NCI-H2171 treated with DMSO at 0.1 percent for 48 hours (cell line): ENCODE data around the gene CLK1.
"Not testable (repeated sequence)": the region's sequence is repeated elsewhere in the genome, so short reads cannot be mapped to it uniquely, and the experiment has no call there.

ENCODE experiments used
- DNase-seq: peaks from one replicate; lab custom pipeline; 2025; lab: John Stamatoyannopoulos, UW

CLK1 gene

DNA sequence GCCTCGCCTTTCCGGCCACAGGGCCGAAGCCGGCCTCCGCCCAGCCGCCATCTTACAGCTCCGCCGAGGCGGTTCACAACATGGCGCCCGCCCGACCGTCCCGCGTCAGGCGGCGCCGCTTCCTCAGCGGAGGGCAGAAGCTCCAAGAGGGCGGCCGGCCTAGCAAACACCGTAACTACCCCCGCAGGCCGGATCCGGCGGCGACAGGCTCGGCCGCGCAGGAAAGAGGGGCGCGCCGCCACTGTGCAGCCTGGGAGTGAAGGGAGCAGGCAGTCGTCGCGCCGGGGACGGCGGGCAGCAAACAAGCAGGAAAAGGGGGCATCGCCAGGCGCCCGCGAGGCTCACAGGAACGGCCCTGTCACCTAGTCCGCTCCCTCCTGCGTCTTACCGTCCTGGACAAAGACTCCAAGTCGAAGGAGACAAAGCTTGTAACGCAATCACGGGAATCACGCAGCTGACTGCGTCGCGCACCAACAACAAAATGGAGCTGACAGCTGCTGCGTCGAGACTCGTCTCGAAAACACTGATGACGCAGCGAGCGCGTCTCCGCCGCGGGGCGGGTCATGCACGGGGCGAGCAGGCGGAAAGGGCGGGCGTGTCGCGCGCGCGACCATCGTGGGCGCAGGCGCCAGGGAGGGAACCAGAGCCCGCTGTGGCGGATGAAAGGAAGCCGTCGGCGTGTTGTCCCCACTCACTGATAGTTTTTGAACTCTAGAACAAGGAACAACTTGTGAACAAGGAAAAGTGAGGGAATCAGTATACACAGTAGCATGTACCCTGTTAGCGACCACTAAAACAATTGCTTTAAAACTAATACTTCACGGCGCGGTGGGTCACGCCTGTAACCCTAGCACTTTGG lies at the start of gene CLK1:
TSS of gene CLK1 (minus strand) at position 483 of the 859 bp plus-strand sequence. CDS start 2,796 bp downstream, outside the sequence.
- DNase-seq: peak; percentile 87

GRCh38 chr2:200913654-200914053 lies 49.2 kb upstream of the CLK1 start:
- no peak for DNase-seq

DNA sequence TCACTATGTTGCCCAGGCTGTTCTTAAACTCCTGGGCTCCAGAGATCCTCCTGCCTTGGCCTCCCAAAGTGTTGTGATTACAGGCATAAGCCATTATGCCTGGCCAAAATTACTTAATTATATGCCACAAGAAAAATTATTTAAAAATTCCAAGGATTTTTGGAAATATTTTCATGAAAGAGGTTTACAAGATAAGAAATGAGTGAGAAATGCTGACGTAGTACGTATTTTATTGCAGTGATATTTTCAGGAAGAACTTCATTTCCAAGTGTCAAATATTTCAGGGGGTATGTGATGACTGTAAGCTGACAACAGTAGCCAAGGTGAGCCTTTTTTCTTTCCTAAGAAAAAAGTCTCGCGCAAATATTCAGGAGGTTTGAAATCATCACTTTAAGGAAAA lies 45.5 kb upstream of the CLK1 start:
- DNase-seq: no peak

- DNase-seq: peak; percentile 60
Measured at GRCh38 chr2:200905618-200906296, 41.3 kb upstream of the CLK1 start.

GRCh38 chr2:200901459-200902072 lies 37.1 kb upstream of the CLK1 start:
- DNase-seq: peak; percentile 94

DNA sequence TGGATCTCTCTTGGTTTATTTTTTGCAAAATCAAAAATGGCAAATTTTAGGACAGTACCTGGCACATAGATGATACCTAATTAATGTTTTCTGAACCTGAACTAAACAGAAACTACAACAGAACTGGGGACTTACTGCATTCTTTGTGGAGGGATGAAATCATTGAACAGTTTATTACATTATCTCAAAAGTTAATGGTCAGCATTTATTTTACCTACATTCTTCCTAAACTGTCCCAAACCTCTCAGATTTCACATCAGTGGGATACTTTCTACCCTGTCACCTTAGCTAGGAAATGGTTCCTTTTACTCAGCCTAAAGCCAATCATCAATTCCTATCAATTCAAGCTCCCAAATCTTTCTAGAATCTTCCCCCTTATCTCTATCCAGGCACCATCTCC lies 35.0 kb upstream of the CLK1 start:
- DNase-seq: no peak

DNA sequence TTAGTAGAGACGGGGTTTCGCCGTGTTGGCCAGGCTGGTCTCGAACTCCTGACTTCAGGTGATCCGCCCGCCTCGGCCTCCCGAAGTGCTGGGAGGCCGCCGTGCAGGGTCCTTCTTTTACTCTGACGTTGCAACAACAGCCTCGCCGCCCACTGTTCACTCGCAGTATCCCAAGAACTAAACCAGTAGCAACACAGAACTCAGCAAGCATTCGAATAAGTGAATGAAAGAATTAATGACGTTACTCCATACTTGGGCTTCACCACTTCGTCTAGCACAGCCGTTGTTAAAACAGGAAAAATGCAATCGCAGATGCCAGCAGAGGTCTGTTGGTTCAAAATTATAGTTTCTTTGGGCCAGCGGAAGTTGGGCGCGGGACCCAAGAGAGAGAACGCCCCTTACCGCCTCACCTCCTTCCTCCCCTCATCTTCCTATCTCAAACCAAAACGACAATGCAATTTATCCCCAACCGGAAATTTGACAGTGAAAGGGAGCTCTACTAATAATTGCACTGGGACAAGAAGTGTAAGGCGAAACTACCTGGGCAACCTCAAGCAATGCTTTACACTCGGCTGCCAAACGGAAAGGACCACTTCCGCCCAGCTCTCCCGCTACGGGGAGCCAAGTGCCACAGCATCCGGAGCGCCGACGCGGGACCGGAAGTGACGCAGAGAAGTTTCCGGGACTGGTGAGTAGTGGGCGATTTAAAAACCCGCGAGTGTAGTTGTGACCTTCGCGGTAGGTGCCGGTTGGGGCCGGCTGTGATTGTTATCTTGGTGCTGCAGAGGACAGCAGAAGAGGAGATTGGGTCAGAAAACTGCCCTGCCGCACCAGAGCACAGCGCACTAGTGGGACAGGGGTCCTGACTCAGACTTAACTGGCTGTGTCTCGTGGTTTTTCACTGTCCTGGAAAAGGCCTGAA lies 24.5 kb upstream of the CLK1 start, which contains the start of the genes NIF3L1 and PPIL3:
TSS of gene NIF3L1 (plus strand) at position 668 of the 922 bp plus-strand sequence. CDS start 2,573 bp downstream, outside the sequence.
TSS of gene PPIL3 (minus strand) at position 374 of the 922 bp plus-strand sequence. CDS start 1,462 bp downstream, outside the sequence.
- peak; percentile 99 for DNase-seq

DNA sequence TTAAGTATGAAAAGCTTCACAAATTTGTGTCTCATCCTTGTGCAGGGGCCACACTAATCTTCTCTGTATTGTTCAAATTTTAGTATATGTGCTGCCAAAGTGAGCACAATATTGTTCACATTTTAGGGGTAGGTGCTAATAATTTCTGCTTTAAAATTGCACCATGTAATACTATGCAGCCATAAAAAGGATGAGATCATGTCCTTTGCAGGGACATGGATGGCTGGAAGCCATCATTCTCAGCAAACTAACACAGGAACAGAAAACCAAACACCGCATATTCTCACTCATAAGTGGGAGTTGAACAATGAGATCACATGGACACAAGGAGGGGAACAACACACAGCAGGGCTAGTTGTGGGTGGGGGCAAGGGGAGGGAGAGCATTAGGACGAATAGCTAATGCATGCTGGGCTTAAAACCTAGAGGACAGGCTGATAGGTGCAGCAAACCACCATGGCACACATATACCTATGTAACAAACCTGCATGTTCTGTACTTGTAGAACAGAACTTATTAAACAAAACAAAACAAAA lies 17.3 kb upstream of the CLK1 start:
- DNase-seq: not testable (repeated sequence)

- no peak for DNase-seq
Measured at GRCh38 chr2:200878289-200878880, 13.9 kb upstream of the CLK1 start.

GRCh38 chr2:200877443-200877842 lies 13.0 kb upstream of the CLK1 start:
- DNase-seq: no peak

DNA sequence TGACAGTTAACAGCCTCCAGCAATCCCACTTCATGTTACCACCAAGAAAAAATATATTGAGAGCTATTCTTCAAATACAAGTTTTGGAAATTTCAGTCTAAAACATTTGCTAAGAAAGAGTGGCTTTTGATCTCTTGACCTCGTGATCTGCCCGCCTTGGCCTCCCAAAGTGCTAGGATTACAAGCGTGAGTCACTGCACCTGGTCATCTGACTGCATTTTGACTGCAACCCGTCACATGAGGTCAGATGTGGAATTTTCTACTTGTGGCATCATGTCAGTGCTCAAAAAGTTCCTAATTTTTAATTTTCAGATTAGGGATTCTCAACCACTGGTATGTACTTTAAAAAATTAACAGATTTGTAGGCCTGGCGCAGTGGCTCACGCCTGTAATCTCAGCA lies 9.1 kb upstream of the CLK1 start:
- DNase-seq: no peak

GRCh38 chr2:200871151-200871550 lies 6.7 kb upstream of the CLK1 start:
- no peak for DNase-seq

- DNase-seq: no peak
Measured at GRCh38 chr2:200869014-200869413, 4.6 kb upstream of the CLK1 start.

DNA sequence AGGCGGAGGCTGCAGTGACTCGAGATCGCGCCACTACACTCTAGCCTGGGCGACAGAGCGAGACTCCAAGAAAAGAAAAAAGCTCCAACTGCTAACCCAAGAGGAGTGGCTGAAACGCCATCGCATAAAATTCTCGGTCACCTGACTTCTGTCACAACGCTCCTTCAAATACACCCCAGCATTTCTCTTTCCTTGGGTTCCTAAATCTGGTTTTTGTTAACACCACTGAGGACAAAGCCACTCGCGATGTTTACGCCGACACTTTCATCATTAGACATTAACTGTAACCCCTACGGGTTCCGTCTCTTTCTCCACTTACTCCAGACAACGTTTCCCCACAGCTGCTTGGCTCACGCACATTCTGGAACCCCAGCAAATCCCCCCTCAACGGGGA lies 679 bp downstream of the CLK1 start:
- peak; percentile 54 for DNase-seq

- peak; percentile 11 for DNase-seq
Measured at GRCh38 chr2:200862532-200863000, 1.9 kb downstream of the CLK1 start.

DNA sequence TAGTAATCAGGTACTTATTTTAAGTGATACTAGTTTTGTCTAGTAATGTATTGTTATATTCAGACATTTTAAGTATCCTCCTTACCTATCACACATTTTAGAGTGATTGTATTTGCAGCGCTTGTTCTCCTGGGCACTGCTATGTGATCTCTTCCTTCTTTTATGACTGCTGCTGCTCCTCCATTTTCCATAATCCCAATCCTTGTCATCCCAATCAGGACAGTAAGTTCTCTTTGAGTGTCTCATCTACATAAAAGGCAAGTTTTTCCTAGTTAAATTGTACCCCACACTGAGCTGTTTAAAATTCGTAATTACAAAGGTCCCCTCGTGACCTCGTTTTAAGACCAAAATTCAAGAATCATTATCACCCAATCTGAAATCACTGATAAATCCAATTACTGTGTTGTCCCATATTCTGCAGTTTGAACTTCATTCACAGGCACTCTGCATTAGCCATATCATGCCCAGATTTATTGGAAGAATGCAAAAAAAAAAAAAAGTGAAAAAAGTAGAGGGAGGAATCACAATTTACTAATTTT lies 2.8 kb downstream of the CLK1 start:
- no peak for DNase-seq

DNA sequence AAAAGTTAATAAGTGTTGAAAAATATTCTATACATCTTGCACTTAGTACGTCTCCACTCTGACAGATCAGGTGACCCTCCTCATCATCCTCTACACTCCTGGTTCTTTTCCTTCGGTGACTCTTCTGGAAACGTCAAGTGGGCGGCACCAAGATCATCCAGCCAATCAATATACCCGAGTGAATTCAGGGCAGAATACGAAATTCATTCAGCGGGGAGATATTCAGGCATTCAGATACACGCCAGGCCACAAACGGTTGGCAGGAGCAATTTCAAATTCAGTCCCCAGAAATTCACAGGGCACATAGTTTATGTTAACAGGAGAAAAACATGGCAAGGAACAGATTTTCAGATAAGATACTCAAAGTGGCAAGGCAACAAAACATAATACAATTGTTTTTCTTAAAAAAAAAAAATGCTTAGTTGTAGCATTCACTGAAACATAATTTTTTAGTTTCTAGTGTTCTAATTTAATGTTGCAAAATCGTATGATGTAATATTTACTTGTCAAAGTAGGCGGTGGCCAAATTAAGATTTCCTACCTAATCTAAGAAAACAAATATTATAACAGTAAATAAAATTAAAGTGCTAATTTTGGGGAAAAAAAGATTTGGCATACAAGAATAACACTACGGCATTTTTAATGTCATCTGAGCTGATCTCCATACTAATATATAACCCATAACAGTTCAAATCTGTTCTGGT lies 4.2 kb downstream of the CLK1 start:
- DNase-seq: no peak

DNA sequence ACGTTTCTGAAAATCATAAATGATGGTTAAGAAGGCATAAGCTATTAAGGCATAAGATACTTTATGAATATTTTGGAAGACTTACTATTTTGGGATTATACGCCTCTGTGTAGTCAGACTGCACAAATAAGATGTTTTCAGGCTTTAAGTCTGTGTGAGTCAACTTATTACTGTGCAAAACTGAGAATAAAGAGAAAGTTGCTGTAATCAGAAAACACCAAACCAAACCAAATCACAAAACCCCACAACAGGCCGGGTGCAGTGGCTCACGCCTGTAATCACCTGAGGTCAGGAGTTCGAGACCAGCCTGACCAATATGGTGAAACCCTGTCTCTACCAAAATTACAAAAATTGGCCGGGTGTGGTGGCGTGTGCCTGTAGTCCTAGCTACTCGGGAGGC lies 7.7 kb downstream of the CLK1 start:
- DNase-seq: no peak

- no peak for DNase-seq
Measured at GRCh38 chr2:200852605-200853004, 11.9 kb downstream of the CLK1 start.
